Stimulated activated CD8-positive, alpha-beta memory T cell treated with anti-CD3 and anti-CD28 coated beads, Interleukin-15, amount 100 ng/mL, for 4 hours (primary cell): ENCODE data around the gene PPT2.
"Not testable (repeated sequence)": the region's sequence is repeated elsewhere in the genome, so short reads cannot be mapped to it uniquely, and the experiment has no call there.

Source experiments
- DNase-seq, 2 donors: peaks; one replicate each; pipeline ENCODE4 v3.0.0-alpha.2; 2020; ENCODE audit warnings: low read depth in 2 of 2

PPT2 gene

GRCh38 chr6:32204268-32204715 lies 50.4 kb downstream of the PPT2 start:
- no peak for DNase-seq

GRCh38 chr6:32208996-32209395 lies 55.1 kb downstream of the PPT2 start:
- DNase-seq, result no peak

- no peak for DNase-seq
These were observed 56.3 kb downstream of the PPT2 start for GRCh38 chr6:32210191-32210601.

- DNase-seq, result not testable (repeated sequence)
These were observed 57.5 kb downstream of the PPT2 start for GRCh38 chr6:32211432-32211831.

- no peak for DNase-seq
These were observed 58.3 kb downstream of the PPT2 start for GRCh38 chr6:32212076-32212760.
